HG02840 (cell line): ENCODE results near the gene TM9SF1.

ENCODE experiments used
- ATAC-seq: cut with Tn5 transposase; IDR thresholded peaks from one replicate; pipeline ENCODE4 v1.9.1; 2021; ENCODE audit warnings: mild to moderate bottlenecking, moderate library complexity, moderate number of reproducible peaks; ENCODE audit not compliant: unreplicated experiment, low FRiP score

The TM9SF1 gene

GRCh38 chr14:24198814-24199524 lies 3.7 kb upstream of the TM9SF1 start:
- ATAC-seq = no peak

GRCh38 chr14:24197056-24197450 lies 1.8 kb upstream of the TM9SF1 start:
- no peak for ATAC-seq

DNA sequence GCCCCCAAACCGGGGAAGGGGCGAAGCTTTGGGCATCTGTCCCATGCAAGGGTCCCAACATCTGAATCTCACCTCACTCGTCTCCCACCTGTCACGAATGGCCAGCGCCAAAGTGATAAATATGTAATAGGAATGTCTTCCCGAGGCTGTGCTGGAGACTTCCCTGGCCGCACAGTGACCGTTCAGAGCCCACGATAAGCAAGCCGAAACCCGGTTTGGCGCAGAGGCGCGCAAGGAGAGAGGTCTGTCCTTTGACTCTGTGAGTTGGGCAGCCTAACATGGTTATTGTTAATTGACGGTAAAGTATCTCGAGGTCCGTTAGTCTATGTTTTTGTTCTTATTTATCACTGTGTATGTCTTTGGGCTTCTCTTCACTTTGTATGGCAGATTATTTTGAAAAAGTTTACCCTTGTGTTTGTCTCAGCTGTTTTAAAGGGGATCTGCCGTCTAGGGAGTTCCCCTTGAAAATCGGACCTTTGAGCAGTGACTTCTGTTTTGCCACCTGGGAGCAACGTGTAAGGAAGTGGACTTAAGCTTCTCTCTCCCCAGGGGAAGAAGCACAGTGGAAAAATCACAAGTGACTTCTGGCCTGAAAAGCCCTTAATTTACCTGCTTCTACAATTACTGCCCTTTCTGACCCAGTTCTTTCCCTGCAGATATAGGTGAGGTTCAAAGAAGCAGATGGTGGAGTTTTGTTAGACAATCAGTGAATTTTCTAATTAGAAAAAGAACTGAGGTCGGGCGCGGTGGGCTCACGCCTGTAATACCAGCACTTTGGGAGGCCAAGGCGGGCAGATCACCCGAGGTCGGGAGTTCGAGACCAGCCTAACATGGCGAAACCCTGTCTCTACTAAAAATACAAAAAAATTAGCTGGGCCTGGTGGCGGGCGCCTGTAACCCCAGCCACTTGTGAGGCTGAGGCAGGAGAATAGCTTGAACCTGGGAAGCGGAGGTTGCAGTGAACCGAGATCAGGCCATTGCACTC lies 1.1 kb upstream of the TM9SF1 start:
- ATAC-seq = peak; percentile 21

- ATAC-seq = no peak
These were observed 412 bp downstream of the TM9SF1 start for GRCh38 chr14:24194873-24195185.

DNA sequence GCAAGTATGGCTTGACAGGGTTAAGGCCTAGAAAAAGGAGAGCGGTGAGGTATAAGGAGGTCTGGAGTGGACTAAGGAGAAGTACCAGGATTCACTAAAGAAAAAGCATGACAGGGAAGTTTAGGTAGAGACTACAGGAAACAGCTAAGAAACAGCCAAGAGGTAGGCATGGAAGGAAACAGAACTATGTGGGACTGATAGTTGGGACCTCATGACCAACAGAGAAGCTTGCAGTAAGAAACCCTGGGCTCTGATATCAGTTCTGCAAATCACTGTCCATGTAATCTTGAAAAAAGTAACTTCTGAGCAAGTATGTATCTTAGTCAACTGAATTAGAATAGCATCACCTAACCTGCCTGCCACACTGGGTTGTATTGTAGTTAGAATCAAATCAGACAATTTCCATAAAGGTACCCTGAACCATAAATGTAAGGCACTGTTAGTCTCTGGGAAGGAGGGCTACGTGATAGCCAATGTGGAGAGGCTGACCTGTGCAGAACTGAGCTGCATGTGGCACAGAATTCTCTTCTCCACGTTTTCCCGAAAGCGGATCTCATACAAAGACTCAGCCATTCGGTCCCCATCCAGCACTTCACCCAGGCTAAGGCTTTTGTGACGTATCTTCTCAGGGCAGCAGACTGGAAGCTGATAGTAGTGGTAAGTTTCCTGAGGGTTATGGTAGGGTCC lies 912 bp downstream of the TM9SF1 start:
- ATAC-seq = no peak

DNA sequence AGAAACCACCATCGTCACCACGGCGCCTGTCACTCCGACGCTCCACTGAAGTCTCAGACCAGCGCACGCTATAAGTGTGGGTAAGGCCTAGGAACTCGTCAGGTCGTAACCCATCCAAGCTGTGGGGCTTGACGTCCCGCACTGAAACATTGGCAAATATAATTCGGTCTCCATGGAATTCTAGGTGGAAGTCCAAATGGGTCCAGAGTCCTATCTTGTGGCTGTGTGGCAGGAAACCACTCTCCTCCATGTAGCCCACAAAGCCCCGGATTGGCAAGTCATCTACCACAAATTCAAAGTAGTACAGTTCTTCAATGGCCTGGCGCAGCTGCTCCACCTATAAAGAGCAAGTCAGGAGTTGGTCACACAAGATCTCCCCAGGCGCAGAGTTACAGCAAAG lies 2.3 kb downstream of the TM9SF1 start:
- no peak for ATAC-seq

- ATAC-seq = no peak
These were observed 4.8 kb downstream of the TM9SF1 start for GRCh38 chr14:24190416-24190815.

DNA sequence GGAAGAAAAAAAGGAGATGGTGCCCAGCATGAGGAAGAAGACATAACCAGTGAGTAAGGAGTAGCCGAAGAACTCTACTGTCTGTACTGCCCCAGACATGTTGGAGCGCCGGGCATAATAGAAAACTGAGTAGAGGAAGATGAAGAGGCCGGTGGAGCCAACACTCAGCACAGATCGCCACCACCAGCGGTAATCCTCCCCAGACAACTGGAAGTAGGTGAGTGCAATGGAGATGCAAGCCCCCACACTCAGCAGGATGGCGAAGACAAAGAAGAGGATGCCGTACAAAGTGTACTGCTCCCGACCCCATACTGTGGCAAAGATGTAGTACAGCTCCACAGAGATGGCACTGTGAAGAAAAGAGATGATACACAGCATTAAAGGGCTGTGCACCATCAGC lies 5.8 kb downstream of the TM9SF1 start:
- no peak for ATAC-seq

DNA sequence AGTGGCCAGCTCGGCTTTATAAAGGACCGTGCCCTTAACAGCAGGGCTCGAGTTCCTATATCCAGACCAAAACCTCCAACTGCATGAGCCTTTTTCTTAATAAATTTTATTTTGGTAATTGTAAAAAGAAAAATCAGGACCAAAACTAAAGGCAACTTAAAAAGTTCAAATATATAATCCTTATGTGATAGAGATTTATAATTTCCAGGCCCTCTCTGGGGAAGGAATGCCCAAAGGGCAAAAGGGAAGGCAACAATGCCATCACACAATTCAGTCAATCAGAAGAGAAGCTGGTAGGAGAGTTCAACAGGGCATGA lies 6.2 kb downstream of the TM9SF1 start:
- no peak for ATAC-seq

DNA sequence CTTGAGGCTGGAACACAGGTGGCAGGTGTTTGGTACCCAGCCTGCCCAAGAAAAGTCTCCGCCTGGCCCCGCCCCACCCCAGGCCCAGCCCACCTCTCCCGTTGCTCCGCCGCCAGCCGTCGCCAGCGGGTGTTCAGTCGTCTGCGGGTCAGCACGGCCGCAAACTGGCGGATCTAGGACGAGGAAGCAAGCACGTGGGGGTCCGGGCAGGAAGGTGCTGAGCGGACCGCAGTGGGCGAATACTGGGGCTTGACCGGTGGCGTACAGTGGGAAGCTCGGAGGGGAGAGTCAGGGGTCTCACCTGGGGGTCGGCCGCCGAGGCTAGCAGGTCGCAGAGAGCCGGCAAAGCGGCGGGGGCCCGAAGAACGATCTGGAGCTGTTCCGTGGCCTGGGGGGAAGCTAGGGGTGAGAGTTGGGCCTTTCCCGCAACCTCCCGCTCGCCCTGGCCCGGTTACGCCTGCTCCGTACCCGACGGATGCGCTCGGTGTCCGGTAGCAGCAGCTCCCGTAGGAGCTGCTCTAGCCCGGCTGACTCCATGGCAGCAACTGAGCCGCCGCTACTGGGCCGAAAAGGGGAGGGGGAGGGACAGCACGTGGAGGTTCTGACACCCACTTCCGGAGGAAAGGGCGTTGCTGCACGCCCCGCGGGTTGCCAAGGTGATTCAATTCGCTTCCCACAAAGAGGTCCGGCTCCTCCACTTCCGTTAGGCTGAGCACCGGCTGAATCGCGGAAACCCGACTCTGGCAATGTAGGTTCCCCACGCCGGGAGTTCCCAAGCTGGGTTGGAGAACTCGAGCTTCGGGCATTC lies 6.8 kb downstream of the TM9SF1 start, which contains the start of gene IPO4:
IPO4 (minus strand) TSS at position 566 of the 808 bp plus-strand sequence; CDS start at position 537, 29 bp downstream.
- peak; percentile 77 for ATAC-seq

GRCh38 chr14:24187539-24187915 lies 7.7 kb downstream of the TM9SF1 start:
- no peak for ATAC-seq

DNA sequence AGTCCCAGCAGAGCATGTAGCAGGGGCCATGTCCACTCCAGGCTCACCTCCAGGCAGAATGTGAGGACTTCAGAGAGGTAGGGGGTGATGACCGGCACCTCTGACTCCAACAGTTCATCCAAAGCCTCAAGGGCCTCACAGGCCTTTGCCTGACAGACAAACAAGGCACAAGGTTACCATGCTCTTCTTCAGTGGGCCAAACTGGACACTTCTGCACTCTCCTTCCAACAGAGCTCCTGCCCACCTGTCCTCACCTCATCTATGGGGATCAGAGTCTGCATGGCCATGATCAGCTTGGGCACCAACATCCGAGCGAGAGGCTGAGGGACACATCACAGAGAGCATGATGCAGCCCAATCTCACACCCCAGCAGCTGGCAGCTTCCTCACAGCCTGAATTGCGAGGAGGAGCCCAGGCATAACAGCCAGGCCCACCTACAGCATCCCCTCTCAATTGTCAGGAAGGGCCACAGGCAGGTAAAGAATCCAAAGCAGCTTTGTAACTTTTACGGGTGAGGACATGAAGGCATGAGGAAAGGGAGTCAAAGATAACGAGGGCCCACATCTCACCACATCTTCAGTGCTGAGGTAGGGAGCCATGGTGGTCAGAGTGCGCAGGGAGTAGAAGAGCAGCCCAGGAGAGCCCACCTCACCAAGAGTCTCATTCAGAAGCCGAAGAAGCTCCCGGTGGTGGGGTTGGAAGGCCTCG lies 8.3 kb downstream of the TM9SF1 start:
- no peak for ATAC-seq

DNA sequence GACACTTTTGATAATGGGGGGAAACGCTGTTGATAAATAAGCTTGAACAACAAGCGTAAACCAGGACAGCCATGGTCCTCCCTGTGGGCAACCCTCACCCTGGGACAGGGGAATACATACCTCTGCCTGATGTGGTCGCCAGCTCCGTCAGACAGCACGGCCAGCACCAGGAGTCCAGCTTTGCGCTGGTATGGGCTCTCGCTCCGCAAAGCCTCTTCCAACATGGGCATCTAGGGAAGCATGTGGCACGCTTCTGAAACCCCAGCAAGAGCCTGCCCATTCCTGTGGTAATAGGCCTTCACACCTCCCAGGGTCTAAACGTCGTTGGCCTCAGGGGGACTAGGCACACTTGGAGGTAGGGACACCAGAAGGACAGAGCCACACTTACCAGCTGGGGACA lies 9.5 kb downstream of the TM9SF1 start:
- no peak for ATAC-seq

DNA sequence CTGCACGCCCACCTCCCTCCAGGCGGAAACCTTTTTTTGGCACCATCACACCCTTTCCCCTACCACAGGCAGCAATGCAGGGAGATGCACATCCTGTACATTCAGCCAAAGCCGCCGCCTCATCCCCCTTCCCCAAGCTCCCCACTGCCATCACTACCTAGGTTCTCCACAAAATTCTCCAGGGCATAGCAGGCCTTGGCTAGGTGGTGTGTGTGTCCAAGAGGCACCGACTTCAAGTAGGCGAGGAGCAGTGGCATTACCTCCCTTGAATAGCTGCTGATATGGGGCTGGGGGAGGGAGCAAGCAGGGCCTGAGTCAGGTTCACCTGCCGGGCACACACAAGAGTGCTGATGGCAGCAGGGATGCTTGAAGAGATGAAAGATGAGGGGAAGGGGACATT lies 10.2 kb downstream of the TM9SF1 start:
- no peak for ATAC-seq

DNA sequence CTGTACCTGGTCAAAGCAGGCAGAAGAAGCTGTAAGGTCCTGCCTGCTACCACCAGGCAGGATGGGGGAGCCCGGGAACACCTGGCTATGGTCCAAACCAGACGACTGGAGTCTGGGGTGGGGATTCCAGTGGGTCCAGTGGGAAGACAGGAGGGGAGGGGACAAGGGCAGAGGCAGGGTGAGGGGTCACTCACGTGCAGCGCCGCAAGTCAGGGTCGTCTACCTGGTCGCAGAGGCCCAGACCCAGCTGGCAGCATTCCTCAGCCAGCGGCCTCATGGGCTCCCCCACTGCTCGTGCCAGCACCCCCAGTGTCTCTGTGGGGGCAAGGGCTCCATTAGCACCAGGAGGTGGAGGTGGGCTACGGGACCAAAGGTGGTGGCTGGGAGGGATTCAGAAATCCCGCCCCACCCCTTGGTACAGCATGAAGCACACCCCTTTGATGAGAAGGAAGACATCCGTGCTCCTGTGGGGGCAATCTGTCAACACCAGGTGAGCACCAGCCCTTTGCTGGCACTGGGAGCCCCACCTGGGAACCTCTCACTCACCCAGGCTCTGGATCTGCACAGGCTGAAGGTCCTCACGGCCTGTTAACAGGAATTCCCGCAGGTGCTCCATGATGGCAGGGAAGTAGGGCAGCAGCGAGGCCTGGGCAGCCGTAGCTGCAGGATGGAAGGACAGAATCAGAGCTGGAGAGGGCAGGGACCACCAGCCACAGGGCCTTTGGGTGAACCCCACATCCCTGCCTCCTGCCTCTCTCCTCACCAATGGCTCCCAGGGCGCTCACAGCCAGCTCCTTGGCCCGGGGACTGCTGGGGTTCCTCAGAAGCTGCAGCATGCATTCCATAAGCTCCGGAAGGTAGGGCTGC lies 10.9 kb downstream of the TM9SF1 start:
- no peak for ATAC-seq

DNA sequence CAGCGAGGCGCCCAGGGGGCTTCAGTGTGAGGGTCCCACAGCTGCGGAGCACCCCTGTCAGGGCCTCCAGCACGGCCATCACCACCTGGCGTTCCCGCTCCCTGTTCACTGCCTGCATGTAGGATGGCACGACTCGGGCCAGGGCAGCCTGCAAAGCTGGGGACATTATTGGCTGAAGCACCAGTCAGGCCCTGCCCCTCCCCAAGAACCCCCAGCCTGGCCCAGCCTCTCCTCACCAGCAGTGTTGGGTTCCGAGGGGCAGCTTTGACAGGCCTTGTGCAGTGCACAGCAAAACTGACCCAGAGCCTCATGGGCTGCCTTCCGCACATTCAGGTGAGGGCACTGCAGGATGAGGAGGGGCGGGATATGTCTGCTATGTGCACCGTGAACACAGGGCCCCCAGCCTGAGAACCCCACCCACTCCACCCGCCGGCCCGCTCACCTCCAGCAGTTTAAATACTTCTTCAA lies 12.2 kb downstream of the TM9SF1 start:
- no peak for ATAC-seq

DNA sequence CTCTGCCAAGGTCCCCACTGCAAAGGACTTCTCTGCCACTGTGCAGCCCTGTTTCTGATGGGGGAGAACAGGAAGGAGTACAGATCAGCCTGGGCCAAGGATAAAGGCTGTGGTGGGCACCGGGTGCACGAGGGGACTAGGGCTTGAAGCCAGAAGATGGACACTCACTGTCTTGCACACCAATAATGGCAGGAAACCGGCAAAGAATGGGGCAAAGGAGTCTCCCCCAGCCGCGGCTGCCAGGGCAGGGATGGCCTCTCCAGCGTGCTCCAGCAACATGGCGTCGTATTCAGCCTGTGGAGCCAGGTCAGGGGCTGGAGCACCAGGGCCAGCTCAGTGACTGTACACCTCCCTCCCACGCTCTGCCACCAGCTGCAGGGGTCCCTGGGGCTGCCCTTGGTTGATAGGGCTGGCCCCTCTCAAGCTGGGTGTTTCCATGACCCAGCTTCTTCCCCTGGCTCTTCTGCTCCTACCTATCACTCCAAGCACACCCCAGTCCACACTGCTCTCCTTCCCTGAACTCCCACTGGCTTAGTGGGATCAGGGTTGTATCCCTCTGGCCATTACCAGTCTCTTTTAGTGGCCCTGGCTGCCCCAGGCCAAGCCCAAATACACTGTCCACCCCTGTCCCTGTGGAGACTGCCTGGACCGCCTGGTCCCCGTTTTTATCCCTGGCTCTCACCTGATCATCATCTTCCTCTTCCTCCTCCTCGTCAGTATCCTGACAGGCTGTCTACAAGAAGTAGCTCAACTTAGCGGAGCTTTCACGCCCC lies 12.9 kb downstream of the TM9SF1 start:
- ATAC-seq = no peak
